HEK293T (cell line): ENCODE measurements around the gene RAB13.

Experiments
- ARNT ChIP-seq: fragments of 450-650 bp; IDR thresholded peaks from 2 replicates; pipeline ENCODE4 v1.6.1; 2017; ENCODE audit warnings: mild to moderate bottlenecking
- BHLHE40 ChIP-seq: fragments of 450-650 bp; IDR thresholded peaks from 2 replicates; pipeline ENCODE4 v1.6.1; 2016; ENCODE audit warnings: mild to moderate bottlenecking, moderate library complexity, borderline replicate concordance
- CTBP1 ChIP-seq: fragments of 450-650 bp; IDR thresholded peaks from 2 replicates; pipeline ENCODE4 v1.6.1; 2016; ENCODE audit warnings: borderline replicate concordance
- ELF4 ChIP-seq: fragments of 450-650 bp; IDR thresholded peaks from 2 replicates; pipeline ENCODE4 v1.6.1; 2017; ENCODE audit warnings: antibody characterized with exemption
- FOXA1 ChIP-seq: fragments of 450-650 bp; IDR thresholded peaks from 2 replicates; pipeline ENCODE4 v1.6.1; 2016; ENCODE audit warnings: mild to moderate bottlenecking
- FOXK2 ChIP-seq: fragments of 450-650 bp; IDR thresholded peaks from 2 replicates; pipeline ENCODE4 v1.6.1; 2016; ENCODE audit warnings: mild to moderate bottlenecking
- FOXM1 ChIP-seq: fragments of 450-650 bp; IDR thresholded peaks from 2 replicates; pipeline ENCODE4 v1.6.1; 2017; ENCODE audit warnings: mild to moderate bottlenecking, borderline replicate concordance
- HDGF ChIP-seq: fragments of 450-650 bp; IDR thresholded peaks from 2 replicates; pipeline ENCODE4 v1.6.1; 2017; ENCODE audit warnings: antibody characterized with exemption, borderline replicate concordance
- L3MBTL2 ChIP-seq: fragments of 450-650 bp; conservative IDR thresholded peaks from 2 replicates; pipeline ENCODE4 v1.6.1; 2016; ENCODE audit warnings: mild to moderate bottlenecking
- SP1 ChIP-seq: fragments of 450-650 bp; IDR thresholded peaks from 2 replicates; pipeline ENCODE4 v1.6.1; 2017
- SUZ12 ChIP-seq: fragments of 450-650 bp; IDR thresholded peaks from 2 replicates; pipeline ENCODE4 v1.6.1; 2016; ENCODE audit warnings: mild to moderate bottlenecking
- TARDBP ChIP-seq: fragments of 450-650 bp; IDR thresholded peaks from 2 replicates; pipeline ENCODE4 v1.6.1; 2016
- ZNF384 ChIP-seq: fragments of 450-650 bp; IDR thresholded peaks from 2 replicates; pipeline ENCODE4 v1.6.1; 2016
- TF ChIP-seq, protein P1 (sequence below): fragments of 450-650 bp; IDR thresholded peaks from 2 replicates; pipeline ENCODE4 v1.6.1; 2016

DNA sequence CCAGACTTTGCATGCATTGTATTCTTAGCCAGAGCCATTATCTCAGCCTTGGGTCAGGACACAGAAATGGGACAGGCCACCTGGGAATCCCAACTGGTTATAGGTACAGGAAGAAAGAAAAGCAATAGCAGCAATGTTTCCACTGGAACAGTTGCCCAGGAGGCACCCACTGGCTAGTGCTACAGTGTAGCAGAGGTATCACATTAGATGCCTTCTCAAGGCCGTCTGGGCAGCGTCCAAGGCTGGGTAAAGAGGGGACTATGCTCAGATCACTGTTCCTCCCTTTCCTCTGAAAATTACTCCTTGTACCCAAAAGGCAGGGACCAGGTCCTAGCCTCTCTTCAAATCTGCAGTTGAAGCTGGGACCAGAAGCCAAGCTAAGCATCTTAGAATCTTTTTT, 15.8 kb downstream of the RAB13 start:
- TF ChIP-seq FOXM1 = no peak
- TF ChIP-seq FOXA1 = no peak
- TF ChIP-seq BHLHE40 = no peak
- no peak for TF ChIP-seq TARDBP
- no peak for TF ChIP-seq SP1
- TF ChIP-seq FOXK2 = no peak
- TF ChIP-seq HDGF = no peak
- TF ChIP-seq SUZ12 = no peak
- no peak for TF ChIP-seq ZNF384
- no peak for TF ChIP-seq CTBP1
- TF ChIP-seq L3MBTL2 = no peak
- no peak for TF ChIP-seq ELF4
- TF ChIP-seq, protein P1, sequence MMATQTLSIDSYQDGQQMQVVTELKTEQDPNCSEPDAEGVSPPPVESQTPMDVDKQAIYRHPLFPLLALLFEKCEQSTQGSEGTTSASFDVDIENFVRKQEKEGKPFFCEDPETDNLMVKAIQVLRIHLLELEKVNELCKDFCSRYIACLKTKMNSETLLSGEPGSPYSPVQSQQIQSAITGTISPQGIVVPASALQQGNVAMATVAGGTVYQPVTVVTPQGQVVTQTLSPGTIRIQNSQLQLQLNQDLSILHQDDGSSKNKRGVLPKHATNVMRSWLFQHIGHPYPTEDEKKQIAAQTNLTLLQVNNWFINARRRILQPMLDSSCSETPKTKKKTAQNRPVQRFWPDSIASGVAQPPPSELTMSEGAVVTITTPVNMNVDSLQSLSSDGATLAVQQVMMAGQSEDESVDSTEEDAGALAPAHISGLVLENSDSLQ = no peak
- no peak for TF ChIP-seq ARNT
